SK-N-SH (cell line): ENCODE results near the gene SIM2. TPM values are rescaled to one million over a fixed set of nuclear protein-coding genes. Genes with fewer than 3 reads are reported as not detected.

ENCODE experiments used
- CTCF ChIA-PET: fragments of 300-600, 350-600 bp; formaldehyde crosslinking; extraction: SDS; loops from one replicate; lab custom pipeline; 2021; lab: Yijun Ruan, JAX
- POLR2A ChIA-PET: fragments of 350-600 bp; sonication (Branson Sonifier 250); formaldehyde crosslinking; extraction: SDS; loops from one replicate; lab custom pipeline; 2020; ENCODE audit warnings: antibody characterized with exemption, inconsistent platforms; lab: Yijun Ruan, JAX
- DNase-seq: peaks from one replicate; pipeline ENCODE4 v3.0.0; 2012
- H2AFZ ChIP-seq: fragments of 200-600 bp; sonication (generic); 2 replicates; pipeline ENCODE4 v1.8.1; 2016; ENCODE audit warnings: antibody characterized with exemption, mild to moderate bottlenecking, low read depth
- H3F3A ChIP-seq: fragments of 200-600 bp; sonication (generic); replicated peaks from 2 replicates; pipeline ENCODE3; 2016; ENCODE audit warnings: antibody characterized with exemption, mild to moderate bottlenecking; ENCODE audit not compliant: insufficient read depth
- H3K27ac ChIP-seq, 2 experiments: fragments of 200-500 bp in 1 of 2; fragments of 200-600 bp in 1 of 2; sonication (Bioruptor generic) in 1 of 2; sonication (generic), shearing (Covaris generic) in 1 of 2; 2 replicates each; pipeline versions ENCODE4 v1.5.1 to v1.6.1; 2014 to 2016; ENCODE audit warnings: low read depth in 2 of 2, inconsistent platforms in 1 of 2, low read length in 1 of 2, mild to moderate bottlenecking in 1 of 2, mixed read lengths in 1 of 2
- H3K27me3 ChIP-seq: fragments of 200-600 bp; sonication (generic), shearing (Covaris generic); 2 replicates; pipeline ENCODE4 v1.6.1; 2016; ENCODE audit warnings: mixed run types; ENCODE audit not compliant: insufficient read depth
- H3K36me3 ChIP-seq, 2 experiments: fragments of 200-500 bp in 1 of 2; fragments of 200-600 bp in 1 of 2; sonication (Bioruptor generic) in 1 of 2; sonication (generic) in 1 of 2; replicated peaks in 1 of 2; 2 replicates each; pipeline versions ENCODE3 to v1.5.1; 2014 to 2016; ENCODE audit warnings: low read length in 1 of 2, mild to moderate bottlenecking in 1 of 2; ENCODE audit not compliant: insufficient read depth in 2 of 2, control insufficient read depth in 1 of 2
- H3K4me1 ChIP-seq, 2 experiments: fragments of 200-500 bp in 1 of 2; fragments of 200-600 bp in 1 of 2; sonication (Bioruptor generic) in 1 of 2; sonication (generic), shearing (Covaris generic) in 1 of 2; 2 replicates each; pipeline versions ENCODE4 v1.5.1 to v1.6.1; 2014 to 2016; ENCODE audit warnings: low read depth in 1 of 2, low read length in 1 of 2, mixed run types in 1 of 2; ENCODE audit not compliant: insufficient read depth in 2 of 2, control insufficient read depth in 1 of 2
- H3K4me2 ChIP-seq: fragments of 200-600 bp; sonication (generic), shearing (Covaris generic); 2 replicates; pipeline ENCODE4 v1.6.1; 2017; ENCODE audit warnings: mixed run types
- H3K4me3 ChIP-seq, 2 experiments: fragments of 200-500 bp in 1 of 2; fragments of 200-600 bp in 1 of 2; sonication (Bioruptor generic) in 1 of 2; sonication (generic), shearing (Covaris generic) in 1 of 2; 2 replicates each; pipeline versions ENCODE4 v1.5.1 to v1.8.1; 2014 to 2016; ENCODE audit warnings: low read depth in 2 of 2, inconsistent platforms in 1 of 2, low read length in 1 of 2, mild to moderate bottlenecking in 1 of 2, mixed read lengths in 1 of 2, moderate library complexity in 1 of 2
- H3K79me2 ChIP-seq: fragments of 200-600 bp; sonication (generic); 2 replicates; pipeline ENCODE4 v1.8.1; 2017; ENCODE audit warnings: mild to moderate bottlenecking; ENCODE audit not compliant: insufficient read depth
- H3K9ac ChIP-seq: fragments of 200-600 bp; sonication (generic); 2 replicates; pipeline ENCODE4 v1.6.1; 2017; ENCODE audit warnings: mixed run types
- H3K9me2 ChIP-seq: fragments of 200-600 bp; sonication (generic); 2 replicates; pipeline ENCODE4 v1.6.1; 2017; ENCODE audit warnings: mixed run types
- H3K9me3 ChIP-seq: fragments of 200-600 bp; sonication (generic); 2 replicates; pipeline ENCODE4 v1.6.1; 2017; ENCODE audit warnings: mixed run types, mild to moderate bottlenecking, moderate library complexity
- H4K20me1 ChIP-seq: fragments of 200-600 bp; sonication (generic); 2 replicates; pipeline ENCODE4 v1.6.1; 2017; ENCODE audit warnings: mild to moderate bottlenecking, mixed run types; ENCODE audit not compliant: insufficient read depth
- EP300 ChIP-seq, 2 experiments: IDR thresholded peaks; 2 replicates each; pipeline versions ENCODE4 v1.4.0 to v1.6.1; 2012; ENCODE audit warnings: borderline replicate concordance in 1 of 2, low read depth in 1 of 2, low read length in 1 of 2
- GATA2 ChIP-seq: sonication (generic); formaldehyde crosslinking; IDR thresholded peaks from 2 replicates; pipeline ENCODE4 v1.5.0; 2020; ENCODE audit warnings: mild to moderate bottlenecking, missing genetic modification reagents
- JUND ChIP-seq: IDR thresholded peaks from 2 replicates; pipeline ENCODE4 v1.4.0; 2012
- MXI1 ChIP-seq: IDR thresholded peaks from 2 replicates; pipeline ENCODE4 v1.6.1; 2012; ENCODE audit warnings: mild to moderate bottlenecking, low read depth, low read length, improper control_type of control experiment
- RAD21 ChIP-seq: IDR thresholded peaks from 2 replicates; pipeline ENCODE4 v1.6.1; 2012; ENCODE audit warnings: mild to moderate bottlenecking, low read length
- RXRA ChIP-seq: IDR thresholded peaks from 2 replicates; pipeline ENCODE4 v1.4.0; 2012; ENCODE audit warnings: low read depth, mild to moderate bottlenecking, borderline replicate concordance
- SMC3 ChIP-seq: IDR thresholded peaks from 2 replicates; pipeline ENCODE4 v1.6.1; 2012; ENCODE audit warnings: low read depth, low read length, improper control_type of control experiment
- YY1 ChIP-seq: IDR thresholded peaks from 2 replicates; pipeline ENCODE4 v1.4.0; 2012; ENCODE audit warnings: low read depth, mild to moderate bottlenecking
- WGBS: methylation state at CpG from one replicate; pipeline ENCODE4 v1.1.6; 2017; ENCODE audit warnings: low lambda C conversion rate; 5-methylcytosine and 5-hydroxymethylcytosine counted together
- polyA plus RNA-seq, 3 experiments: library from polyadenylated mRNA; depleted of rRNA; stranded (reverse); fragments of >200 nt; gene quantifications; 2 replicates each; pipeline ENCODE4 v1.2.3, GENCODE V29; 2012
- TF ChIP-seq, protein P1 (sequence below): fragments of 150-350 bp; IDR thresholded peaks from 2 replicates; pipeline ENCODE4 v1.6.1; 2017; ENCODE audit warnings: antibody characterized with exemption, low read length, low read depth, borderline replicate concordance
- TF ChIP-seq, protein P2 (sequence below): IDR thresholded peaks from 2 replicates; pipeline ENCODE4; 2012
- TF ChIP-seq, protein P3 (sequence below): IDR thresholded peaks from 2 replicates; pipeline ENCODE4 v1.4.0; 2012; ENCODE audit warnings: low read depth, borderline replicate concordance
- TF ChIP-seq, protein P4 (sequence below): fragments of 200-600 bp; sonication (generic); IDR thresholded peaks from 2 replicates; pipeline ENCODE4 v1.6.1; 2017; ENCODE audit warnings: antibody characterized with exemption, mild to moderate bottlenecking, moderate library complexity

Gene SIM2
- polyA plus RNA-seq, 1 of the 3 experiments (the other 2 are of a cell fraction), result not detected

DNA sequence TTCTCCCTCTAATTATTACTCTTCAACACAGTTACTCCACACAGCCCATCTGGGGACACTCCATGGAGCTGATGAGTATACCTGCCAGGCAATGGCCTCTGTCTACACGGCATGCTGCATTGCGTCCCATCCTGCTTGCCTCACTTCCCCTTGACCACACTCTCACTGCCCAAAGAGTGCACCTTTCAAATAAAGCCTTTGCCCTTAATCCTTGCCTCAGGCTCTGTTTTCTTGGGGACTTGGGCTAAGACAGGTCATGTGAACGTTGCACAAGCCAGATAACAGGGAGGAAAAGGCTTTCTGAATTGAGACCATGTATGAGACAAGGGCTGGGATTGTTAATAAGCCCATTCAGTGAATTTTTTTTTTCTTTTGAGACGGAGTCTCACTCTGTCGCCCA, 40.0 kb upstream of the SIM2 start (continued):
- TF ChIP-seq, protein P1, sequence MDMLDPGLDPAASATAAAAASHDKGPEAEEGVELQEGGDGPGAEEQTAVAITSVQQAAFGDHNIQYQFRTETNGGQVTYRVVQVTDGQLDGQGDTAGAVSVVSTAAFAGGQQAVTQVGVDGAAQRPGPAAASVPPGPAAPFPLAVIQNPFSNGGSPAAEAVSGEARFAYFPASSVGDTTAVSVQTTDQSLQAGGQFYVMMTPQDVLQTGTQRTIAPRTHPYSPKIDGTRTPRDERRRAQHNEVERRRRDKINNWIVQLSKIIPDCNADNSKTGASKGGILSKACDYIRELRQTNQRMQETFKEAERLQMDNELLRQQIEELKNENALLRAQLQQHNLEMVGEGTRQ, result no peak
- TF ChIP-seq EP300 (IDR thresholded peaks at IDR 0.05; ENCODE audit: borderline replicate concordance in 1 of 2, low read depth in 1 of 2, low read length in 1 of 2) (no peak), MXI1 (no peak), YY1 (no peak), GATA2 (no peak)
- TF ChIP-seq, protein P2, sequence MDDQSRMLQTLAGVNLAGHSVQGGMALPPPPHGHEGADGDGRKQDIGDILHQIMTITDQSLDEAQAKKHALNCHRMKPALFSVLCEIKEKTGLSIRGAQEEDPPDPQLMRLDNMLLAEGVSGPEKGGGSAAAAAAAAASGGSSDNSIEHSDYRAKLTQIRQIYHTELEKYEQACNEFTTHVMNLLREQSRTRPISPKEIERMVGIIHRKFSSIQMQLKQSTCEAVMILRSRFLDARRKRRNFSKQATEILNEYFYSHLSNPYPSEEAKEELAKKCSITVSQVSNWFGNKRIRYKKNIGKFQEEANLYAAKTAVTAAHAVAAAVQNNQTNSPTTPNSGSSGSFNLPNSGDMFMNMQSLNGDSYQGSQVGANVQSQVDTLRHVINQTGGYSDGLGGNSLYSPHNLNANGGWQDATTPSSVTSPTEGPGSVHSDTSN, result no peak
- TF ChIP-seq, protein P3, sequence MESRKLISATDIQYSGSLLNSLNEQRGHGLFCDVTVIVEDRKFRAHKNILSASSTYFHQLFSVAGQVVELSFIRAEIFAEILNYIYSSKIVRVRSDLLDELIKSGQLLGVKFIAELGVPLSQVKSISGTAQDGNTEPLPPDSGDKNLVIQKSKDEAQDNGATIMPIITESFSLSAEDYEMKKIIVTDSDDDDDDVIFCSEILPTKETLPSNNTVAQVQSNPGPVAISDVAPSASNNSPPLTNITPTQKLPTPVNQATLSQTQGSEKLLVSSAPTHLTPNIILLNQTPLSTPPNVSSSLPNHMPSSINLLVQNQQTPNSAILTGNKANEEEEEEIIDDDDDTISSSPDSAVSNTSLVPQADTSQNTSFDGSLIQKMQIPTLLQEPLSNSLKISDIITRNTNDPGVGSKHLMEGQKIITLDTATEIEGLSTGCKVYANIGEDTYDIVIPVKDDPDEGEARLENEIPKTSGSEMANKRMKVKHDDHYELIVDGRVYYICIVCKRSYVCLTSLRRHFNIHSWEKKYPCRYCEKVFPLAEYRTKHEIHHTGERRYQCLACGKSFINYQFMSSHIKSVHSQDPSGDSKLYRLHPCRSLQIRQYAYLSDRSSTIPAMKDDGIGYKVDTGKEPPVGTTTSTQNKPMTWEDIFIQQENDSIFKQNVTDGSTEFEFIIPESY, result no peak

DNA sequence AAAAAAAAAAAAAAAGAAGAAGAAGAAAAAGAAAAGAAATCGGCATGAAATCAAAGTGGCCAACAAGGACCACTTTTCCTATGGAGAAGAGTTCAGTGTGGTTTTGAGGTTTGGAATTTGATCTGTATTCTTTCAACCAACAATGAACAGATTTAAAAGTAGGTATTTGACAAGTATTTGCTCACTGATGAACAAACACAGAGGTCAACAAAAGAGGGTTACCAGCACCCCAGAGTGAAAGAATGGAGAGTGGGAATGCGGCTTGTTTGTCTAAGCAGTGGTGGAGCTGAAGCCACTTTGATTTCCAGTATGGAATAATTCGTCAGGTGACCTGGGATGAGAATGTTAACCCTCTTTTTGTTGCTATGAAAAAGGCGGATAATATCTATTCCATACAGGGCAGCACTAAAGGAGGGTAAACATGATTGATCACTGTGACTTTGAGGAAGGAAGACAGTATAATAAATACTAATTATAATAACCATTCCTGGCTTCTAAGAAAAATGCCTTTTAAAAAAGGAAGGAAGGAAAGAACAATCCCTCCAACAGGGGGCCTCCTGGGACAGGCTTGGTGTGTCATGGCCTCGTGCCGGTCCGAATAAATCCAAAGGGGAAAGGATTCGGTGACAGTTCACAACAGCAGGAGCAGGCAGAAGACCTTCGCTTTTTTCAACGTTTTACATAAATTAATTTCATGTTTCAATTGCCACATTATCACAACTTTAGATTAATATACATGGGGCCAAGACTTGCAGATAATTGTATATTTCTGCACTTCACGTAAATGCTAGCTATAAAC, 37.2 kb upstream of the SIM2 start:
- H3F3A ChIP-seq, result no peaks in the 10 kb centered on the region
- H2AFZ ChIP-seq, result no peak overlapping the region
- no peak overlapping the region for H3K9ac ChIP-seq
- peak; percentile 38 for TF ChIP-seq SMC3
- TF ChIP-seq, protein P4, sequence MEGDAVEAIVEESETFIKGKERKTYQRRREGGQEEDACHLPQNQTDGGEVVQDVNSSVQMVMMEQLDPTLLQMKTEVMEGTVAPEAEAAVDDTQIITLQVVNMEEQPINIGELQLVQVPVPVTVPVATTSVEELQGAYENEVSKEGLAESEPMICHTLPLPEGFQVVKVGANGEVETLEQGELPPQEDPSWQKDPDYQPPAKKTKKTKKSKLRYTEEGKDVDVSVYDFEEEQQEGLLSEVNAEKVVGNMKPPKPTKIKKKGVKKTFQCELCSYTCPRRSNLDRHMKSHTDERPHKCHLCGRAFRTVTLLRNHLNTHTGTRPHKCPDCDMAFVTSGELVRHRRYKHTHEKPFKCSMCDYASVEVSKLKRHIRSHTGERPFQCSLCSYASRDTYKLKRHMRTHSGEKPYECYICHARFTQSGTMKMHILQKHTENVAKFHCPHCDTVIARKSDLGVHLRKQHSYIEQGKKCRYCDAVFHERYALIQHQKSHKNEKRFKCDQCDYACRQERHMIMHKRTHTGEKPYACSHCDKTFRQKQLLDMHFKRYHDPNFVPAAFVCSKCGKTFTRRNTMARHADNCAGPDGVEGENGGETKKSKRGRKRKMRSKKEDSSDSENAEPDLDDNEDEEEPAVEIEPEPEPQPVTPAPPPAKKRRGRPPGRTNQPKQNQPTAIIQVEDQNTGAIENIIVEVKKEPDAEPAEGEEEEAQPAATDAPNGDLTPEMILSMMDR, result peak; percentile 49
- no peak for TF ChIP-seq JUND
- TF ChIP-seq RAD21, result peak; percentile 63
- TF ChIP-seq RXRA, result no peak
- ChIA-PET CTCF (interaction anchor here (1.1 to 2.2 kb wide), 6 partner anchors 31 to 271 kb away, joined by 3 to 11 read pairs (median 5); no protein-coding TSS in a partner anchor), POLR2A (no interaction called here)
- no peak overlapping the region for H3K4me3 ChIP-seq
- no peaks in the 10 kb centered on the region for H3K79me2 ChIP-seq
- no peak overlapping the region for H3K27ac ChIP-seq
- peaks cover 67% of the 10 kb centered on the region for H3K27me3 ChIP-seq
- no peaks in the 10 kb centered on the region for H3K9me3 ChIP-seq
- H3K9me2 ChIP-seq, result no peaks in the 10 kb centered on the region
- peak; percentile 43 for DNase-seq
- H3K4me2 ChIP-seq, result no peak overlapping the region
- no peaks in the 10 kb centered on the region for H4K20me1 ChIP-seq
- no peaks in the 10 kb centered on the region for H3K4me1 ChIP-seq
- H3K36me3 ChIP-seq, result no peaks in the 10 kb centered on the region
- WGBS, result 13% methylated on average over 11 of the region's 11 CpGs
